Measurements from ENCODE around the gene ASB10.

Gene ASB10

DNA sequence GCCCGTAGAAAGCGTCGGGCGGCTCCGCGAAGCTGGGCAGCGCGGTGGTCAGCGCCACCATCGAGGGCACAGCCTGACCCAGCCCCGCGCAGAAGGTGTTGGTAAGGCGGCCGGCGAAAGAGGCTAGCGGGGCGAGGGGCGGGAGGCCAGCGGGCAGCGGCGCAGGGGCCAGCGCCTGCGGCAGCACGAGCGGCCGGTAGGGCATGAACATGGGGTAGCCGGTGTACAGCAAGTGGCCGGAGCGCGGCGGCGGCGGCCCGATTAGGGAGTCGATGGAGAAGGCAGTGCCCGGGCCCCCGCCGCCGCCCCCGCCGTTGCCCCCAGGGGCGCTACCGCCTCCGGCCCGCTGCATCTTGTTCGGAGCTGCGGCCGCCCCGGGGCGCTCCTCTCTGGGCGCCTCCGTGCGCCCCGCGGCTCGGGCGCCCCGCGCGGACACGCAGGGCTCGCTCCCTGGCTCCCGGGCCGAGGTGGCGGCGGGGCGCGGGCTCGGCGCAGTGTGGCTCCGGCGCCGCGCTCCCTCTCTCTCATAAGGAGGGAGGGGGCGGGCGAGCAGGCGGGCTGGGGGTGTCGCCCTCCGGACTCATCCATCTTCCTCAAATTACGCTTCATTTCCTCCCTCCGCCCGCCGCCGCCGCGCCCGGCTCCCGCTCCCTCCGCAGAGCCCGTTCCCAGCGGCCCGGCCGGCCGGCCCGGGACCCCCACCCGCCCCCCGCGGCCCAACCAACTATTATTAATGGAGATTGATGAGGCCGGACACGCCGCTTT is 19.7 kb downstream of the ASB10 start, which contains the start of gene GBX1:
Gene GBX1 (minus strand): TSS at position 498 of the 765 bp plus-strand sequence. CDS start 146 bp downstream, at position 352.
- H3K4me3 ChIP-seq (ENCODE audit: low read length), result peak within 1 kb of the TSS; percentile 6
- DNase-seq (ENCODE audit: low read depth), result no peak

DNA sequence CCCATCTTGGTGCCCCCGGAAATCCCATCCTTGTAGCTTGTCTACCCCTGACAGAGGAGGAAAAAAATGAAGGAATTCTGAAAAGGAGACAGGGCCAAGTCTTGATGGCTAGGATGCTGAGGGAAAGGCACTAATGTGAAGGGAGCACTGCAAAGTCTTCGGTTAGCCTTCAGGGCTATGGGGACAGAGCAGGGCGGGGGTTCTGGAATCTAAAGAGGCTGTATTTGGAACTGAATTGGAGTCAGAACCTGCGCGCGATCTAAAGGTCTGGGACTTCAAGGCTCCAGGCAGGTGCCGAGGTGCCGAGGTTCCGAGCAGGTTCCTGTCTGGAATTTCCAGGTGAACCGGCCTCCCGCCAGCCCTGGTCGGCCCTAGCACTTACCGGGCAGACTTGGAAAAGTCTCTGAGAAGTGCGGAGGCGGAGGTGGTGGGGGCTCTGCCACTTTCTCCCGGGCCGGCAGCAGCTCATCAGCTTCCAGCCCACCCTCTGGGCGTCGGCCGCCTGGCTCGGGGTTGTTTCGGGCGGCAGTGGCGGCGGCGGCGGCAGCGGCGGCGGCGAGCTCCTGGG is 20.3 kb downstream of the ASB10 start:
- no peak for DNase-seq (ENCODE audit: low read depth)
- no peak overlapping the region for H3K4me3 ChIP-seq (ENCODE audit: low read length)
- TF ChIP-seq, protein P1, sequence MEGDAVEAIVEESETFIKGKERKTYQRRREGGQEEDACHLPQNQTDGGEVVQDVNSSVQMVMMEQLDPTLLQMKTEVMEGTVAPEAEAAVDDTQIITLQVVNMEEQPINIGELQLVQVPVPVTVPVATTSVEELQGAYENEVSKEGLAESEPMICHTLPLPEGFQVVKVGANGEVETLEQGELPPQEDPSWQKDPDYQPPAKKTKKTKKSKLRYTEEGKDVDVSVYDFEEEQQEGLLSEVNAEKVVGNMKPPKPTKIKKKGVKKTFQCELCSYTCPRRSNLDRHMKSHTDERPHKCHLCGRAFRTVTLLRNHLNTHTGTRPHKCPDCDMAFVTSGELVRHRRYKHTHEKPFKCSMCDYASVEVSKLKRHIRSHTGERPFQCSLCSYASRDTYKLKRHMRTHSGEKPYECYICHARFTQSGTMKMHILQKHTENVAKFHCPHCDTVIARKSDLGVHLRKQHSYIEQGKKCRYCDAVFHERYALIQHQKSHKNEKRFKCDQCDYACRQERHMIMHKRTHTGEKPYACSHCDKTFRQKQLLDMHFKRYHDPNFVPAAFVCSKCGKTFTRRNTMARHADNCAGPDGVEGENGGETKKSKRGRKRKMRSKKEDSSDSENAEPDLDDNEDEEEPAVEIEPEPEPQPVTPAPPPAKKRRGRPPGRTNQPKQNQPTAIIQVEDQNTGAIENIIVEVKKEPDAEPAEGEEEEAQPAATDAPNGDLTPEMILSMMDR (conservative IDR thresholded peaks at IDR 0.05; ENCODE audit: low read depth, low read length), result no peak

More for the DNA sequence above, 19.7 kb downstream of the ASB10 start, which contains the start of gene GBX1:
- TF ChIP-seq, protein P1 (conservative IDR thresholded peaks at IDR 0.05; ENCODE audit: low read depth, low read length), result no peak

DNA sequence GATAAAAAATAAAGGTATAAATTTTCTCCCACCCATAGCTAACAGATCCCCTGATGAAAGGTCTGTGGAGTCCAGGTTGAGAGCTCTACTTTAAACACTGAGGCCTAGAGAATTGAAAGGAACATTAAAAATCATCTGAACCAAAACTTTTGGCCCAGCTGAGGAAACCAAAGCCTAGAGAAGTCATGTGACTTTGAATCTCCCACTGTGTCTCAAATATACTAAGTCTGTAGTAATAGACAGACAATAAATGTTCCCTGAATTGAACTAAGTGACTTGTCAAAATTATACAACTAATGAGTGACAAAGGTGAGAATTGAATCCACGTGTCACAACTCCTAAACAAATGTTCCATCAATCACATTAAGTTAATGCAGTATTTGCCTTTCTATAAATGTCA is 25.3 kb downstream of the ASB10 start:
- TF ChIP-seq, protein P1 (conservative IDR thresholded peaks at IDR 0.05; ENCODE audit: low read depth, low read length), result no peak
- H3K4me3 ChIP-seq (ENCODE audit: low read length), result no peak overlapping the region
- DNase-seq (ENCODE audit: low read depth), result no peak

DNA sequence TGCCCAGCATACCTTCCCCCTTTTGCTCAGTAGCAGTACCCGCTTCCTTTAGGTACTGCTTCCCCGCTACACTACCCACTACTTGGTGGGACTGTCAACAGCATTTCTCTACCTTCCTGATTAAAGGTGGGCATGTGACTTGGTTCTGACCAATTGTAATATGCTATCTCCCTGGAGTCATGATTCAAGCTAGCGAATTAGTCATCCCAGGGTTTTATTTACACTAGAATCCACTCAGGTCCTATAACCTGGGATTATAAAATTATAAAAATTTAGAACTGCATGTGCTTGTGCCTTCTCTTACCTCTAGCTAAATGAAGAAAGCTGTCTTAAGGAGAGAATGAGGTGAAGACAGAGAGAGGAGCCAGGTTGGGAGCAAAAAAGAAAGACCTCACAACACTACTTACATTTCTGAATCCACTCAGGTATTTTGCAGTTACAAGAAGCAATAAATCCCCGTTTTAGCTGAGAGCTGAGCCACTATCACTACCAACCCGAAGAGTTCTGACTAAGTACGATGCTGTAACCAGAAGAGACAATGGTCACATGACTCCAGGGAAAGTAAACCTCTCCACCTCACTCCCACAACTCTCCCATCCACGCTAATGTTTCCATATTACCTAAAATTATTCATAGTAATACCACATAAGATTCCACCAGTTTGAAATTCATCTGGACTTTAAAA is 29.3 kb downstream of the ASB10 start:
- DNase-seq (ENCODE audit: low read depth), result no peak
- TF ChIP-seq, protein P1 (conservative IDR thresholded peaks at IDR 0.05; ENCODE audit: low read depth, low read length), result no peak

DNA sequence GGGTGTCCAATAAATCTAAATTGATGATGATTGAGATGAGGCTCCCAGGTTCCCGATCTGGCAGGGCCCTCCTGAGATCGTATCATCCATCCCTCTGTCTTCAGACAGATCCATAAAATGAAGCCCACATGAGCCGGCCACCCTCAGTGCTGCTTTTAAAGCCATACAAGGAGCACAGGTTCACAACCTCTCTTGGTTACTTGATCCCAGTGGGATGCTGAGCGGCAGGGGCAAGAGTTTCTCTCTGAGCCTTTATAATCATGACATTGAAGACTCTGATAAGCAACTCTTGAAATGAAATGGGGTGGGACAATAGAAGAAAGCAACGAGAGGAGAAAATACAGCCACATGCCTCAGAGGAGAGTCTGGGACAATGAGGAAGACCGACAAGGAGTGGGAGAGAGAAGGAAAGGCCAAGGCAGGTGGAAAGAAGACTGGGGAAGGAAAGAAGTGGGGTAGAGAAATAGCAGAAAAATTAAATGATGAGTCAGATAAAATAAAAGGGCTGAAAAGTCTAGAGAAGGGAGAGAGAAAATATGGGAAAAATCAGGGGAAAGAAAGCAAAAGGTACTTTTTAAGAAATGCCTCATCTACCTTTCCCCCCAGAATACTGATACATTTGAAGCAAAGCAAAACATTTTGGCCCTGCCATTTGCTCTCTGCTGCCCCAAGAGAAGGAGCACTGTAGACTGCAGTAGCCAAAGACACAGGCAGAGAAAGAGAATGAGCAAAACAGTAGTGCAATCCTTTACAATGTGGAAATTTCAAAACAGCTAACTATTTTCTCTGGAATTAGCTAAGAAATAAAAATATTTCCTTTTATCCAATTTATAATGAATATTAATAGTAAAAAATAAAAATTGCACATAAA is 34.2 kb downstream of the ASB10 start:
- DNase-seq (ENCODE audit: low read depth), result no peak
- H3K4me3 ChIP-seq (ENCODE audit: low read length), result no peak overlapping the region
- TF ChIP-seq, protein P1 (conservative IDR thresholded peaks at IDR 0.05; ENCODE audit: low read depth, low read length), result peak; percentile 38

More for the DNA sequence above, 29.3 kb downstream of the ASB10 start:
- no peak overlapping the region for H3K4me3 ChIP-seq (ENCODE audit: low read length)

DNA sequence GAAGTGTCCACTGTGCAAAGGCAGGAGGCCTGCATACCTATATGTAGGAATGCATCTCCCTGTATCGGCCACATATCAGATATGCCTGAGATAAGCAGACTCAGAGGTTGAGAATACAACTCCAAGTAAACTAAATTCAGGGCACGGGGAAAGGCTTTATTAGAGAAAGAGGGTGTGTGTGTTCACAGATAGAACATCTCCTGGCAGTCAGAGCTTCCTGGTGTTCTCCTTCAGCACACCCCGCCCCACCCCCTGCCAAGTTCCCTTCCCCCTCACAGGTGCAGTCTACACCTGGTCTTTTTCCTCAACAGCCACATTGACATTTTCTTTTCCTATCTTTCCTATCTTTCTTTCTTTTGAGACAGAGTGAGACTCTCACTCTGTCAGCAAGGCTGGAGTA is 36.7 kb downstream of the ASB10 start:
- no peak overlapping the region for H3K4me3 ChIP-seq (ENCODE audit: low read length)
- no peak for DNase-seq (ENCODE audit: low read depth)
- TF ChIP-seq, protein P1 (conservative IDR thresholded peaks at IDR 0.05; ENCODE audit: low read depth, low read length), result no peak
